ENCODE results near the gene NCKAP5.

The NCKAP5 gene

DNA sequence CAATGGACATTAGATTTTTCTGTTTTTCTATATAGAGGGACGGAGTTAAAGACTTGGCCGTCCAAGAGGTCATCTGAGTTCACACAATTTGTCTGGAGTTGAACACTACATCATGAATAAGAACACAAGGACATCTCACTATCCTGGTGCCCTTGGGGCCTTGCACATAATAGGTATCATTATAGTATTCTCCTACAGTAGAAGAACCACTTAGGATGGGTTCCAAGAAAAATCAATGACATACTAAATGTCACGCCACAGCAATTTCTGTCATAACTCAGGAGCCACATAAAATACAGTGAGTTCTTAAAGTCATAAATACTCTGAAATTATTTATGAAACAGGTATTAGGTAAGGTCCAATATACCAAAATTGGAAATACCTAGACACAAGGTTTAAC, 154.4 kb downstream of the NCKAP5 start:
- no peak overlapping the region for H3K4me3 ChIP-seq (ENCODE audit: low read depth, low read length)
- TF ChIP-seq, protein P1, sequence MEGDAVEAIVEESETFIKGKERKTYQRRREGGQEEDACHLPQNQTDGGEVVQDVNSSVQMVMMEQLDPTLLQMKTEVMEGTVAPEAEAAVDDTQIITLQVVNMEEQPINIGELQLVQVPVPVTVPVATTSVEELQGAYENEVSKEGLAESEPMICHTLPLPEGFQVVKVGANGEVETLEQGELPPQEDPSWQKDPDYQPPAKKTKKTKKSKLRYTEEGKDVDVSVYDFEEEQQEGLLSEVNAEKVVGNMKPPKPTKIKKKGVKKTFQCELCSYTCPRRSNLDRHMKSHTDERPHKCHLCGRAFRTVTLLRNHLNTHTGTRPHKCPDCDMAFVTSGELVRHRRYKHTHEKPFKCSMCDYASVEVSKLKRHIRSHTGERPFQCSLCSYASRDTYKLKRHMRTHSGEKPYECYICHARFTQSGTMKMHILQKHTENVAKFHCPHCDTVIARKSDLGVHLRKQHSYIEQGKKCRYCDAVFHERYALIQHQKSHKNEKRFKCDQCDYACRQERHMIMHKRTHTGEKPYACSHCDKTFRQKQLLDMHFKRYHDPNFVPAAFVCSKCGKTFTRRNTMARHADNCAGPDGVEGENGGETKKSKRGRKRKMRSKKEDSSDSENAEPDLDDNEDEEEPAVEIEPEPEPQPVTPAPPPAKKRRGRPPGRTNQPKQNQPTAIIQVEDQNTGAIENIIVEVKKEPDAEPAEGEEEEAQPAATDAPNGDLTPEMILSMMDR (IDR thresholded peaks at IDR 0.05; ENCODE audit: low read depth, low read length) = no peak

DNA sequence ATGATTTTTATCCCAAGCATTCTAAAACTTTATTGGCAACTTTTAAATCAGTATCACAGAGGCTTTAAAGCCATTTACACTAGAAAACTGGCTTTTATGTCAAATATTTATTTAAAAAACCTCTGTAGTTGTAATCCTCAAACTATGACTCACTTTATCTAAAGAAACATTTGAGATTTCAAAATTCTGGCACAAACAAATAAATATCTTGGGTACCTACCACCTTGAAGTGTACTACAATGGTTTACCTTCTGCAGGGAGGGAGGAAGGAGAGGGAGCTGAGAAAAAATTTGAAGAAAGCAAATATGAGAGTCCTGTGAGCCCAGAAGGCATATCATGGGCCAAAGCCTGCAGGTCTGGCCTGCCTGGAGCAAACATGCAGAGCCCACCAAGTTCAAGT, 155.6 kb downstream of the NCKAP5 start:
- TF ChIP-seq, protein P1 (IDR thresholded peaks at IDR 0.05; ENCODE audit: low read depth, low read length) = no peak
- no peak overlapping the region for H3K4me3 ChIP-seq (ENCODE audit: low read depth, low read length)

DNA sequence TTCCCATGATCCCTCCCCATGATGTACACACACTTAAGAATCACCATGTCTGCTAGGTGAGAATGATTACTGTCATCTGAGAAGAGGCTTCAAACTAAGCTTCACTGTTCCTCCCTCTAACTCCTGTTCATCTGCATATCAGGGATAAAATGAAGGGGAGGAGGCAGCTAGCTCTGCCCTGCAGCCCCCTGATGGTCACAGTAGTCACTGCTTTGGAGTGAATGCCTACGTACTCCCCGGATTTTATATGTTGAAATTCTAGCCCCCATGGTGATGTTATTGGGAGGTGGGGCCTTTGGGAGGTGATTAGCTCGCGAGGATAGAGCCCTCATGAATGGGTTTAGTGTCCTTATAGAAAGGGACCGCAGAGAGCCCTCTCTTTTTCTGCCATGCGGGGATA, 156.4 kb downstream of the NCKAP5 start:
- TF ChIP-seq, protein P1 (IDR thresholded peaks at IDR 0.05; ENCODE audit: low read depth, low read length) = no peak
- no peak overlapping the region for H3K4me3 ChIP-seq (ENCODE audit: low read depth, low read length)

DNA sequence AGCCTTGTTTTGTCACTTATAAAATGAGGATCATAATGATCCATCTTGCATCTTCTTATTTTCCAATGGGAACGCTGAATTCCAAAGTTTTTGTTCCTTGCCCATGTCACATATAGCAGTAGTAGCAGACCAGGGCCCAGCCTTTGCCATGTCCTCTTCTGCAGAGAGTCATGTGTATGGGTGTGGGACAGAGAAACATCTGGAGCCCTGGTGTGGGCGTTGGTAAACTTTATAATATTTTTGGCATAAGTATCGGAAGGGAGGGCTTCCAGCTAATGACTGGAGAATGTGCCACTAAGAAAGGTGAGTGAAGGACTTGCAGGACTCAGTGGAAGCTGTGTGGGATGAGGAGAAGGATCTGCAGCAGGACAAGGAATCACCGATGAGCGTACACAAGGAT, 157.2 kb downstream of the NCKAP5 start:
- no peak overlapping the region for H3K4me3 ChIP-seq (ENCODE audit: low read depth, low read length)
- TF ChIP-seq, protein P1 (IDR thresholded peaks at IDR 0.05; ENCODE audit: low read depth, low read length) = no peak

DNA sequence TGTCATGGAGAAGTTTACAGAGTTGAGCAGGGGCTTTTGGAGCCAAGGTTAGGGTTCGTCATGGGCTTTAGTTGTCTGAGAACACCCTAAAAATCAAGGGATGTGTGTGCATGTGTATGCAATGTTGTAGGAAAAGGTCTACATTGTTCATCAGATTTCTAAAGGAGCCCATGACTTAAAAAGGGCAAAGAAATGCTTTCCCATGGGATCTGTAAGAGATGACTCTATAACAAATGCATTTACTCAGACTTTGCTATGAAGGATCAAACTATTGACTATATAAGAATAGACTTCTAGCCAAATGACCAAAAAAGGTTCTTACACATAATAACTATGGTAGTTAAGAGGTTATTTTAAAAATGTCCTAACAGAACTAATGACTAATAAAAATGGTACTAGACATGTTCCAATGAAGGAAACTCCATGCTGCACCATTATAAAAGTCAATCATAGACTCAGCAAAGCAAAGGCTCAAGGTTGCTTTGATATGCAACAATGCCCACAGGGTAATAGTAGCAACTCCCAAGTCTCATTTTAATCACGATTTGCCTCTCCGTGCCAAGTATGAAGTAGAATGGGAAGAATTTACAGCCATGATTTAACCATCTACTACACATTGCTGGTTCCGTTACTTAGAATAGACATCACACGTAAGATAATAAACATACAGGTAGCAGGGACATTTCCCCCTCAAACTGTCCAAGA, 158.5 kb downstream of the NCKAP5 start:
- H3K4me3 ChIP-seq (ENCODE audit: low read depth, low read length) = no peak overlapping the region
- TF ChIP-seq, protein P1 (IDR thresholded peaks at IDR 0.05; ENCODE audit: low read depth, low read length) = no peak

DNA sequence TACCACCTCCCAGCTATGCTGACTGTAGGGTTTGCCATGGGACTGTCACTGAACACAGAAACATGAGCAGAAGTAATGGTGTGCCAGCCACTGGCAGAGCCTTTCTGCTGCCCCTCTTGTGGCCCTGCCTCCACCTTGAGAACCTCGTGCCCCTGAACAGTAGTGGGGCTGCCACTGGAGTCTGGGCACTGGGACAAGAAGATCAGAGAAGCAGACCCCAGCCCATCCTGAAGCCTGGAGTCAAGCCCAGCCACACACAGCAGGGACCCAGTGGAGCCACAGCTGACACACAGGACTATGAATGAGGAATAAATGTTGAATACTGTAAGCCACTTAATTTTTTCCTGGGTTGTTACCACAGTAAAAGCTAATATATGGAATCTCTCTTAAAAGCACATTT, 159.6 kb downstream of the NCKAP5 start:
- TF ChIP-seq, protein P1 (IDR thresholded peaks at IDR 0.05; ENCODE audit: low read depth, low read length) = no peak
- H3K4me3 ChIP-seq (ENCODE audit: low read depth, low read length) = no peak overlapping the region

DNA sequence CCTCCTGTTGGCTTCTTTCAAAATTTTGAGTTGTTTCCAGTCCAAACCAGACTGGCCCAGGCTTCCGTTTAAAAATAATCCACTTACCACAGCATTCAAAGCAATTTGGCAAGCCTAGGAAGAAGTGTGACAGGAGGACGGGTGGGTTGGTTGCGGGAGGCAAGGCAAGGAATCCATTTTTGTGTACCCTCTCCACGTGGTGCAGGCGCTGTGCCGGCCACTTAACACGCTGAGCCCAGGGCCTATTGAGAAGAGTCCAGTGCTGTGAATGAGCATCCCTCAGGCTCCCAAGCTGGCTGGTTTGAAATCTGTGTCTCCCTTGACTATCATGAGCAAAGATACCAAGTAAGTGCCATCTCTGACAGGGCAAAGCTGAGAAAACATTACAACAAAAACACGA, 160.9 kb downstream of the NCKAP5 start:
- TF ChIP-seq, protein P1 (IDR thresholded peaks at IDR 0.05; ENCODE audit: low read depth, low read length) = no peak
- H3K4me3 ChIP-seq (ENCODE audit: low read depth, low read length) = no peak overlapping the region
